Measurements from ENCODE around the gene TBC1D32.
"Not testable (repeated sequence)": the region's sequence is repeated elsewhere in the genome, so short reads cannot be mapped to it uniquely, and the experiment has no call there.

GRCh38 chr6:121213341-121213740 is 120.9 kb downstream of the TBC1D32 start:
- TF ChIP-seq TAF1 (conservative IDR thresholded peaks at IDR 0.05); CTCF (IDR thresholded peaks at IDR 0.05; ENCODE audit: low read depth, low read length, missing input control); JUND (IDR thresholded peaks at IDR 0.05); FOXA1 (IDR thresholded peaks at IDR 0.05); REST (IDR thresholded peaks at IDR 0.05); EGR1 (IDR thresholded peaks at IDR 0.05; ENCODE audit: low read depth in 2 of 2); YY1 (IDR thresholded peaks at IDR 0.05); RAD21 (IDR thresholded peaks at IDR 0.05); SP1 (IDR thresholded peaks at IDR 0.05); GABPA (IDR thresholded peaks at IDR 0.05 in 1 of 2, conservative IDR thresholded peaks at IDR 0.05 in 1 of 2): not testable (repeated sequence)
- TF ChIP-seq, protein P1, sequence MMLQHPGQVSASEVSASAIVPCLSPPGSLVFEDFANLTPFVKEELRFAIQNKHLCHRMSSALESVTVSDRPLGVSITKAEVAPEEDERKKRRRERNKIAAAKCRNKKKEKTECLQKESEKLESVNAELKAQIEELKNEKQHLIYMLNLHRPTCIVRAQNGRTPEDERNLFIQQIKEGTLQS (IDR thresholded peaks at IDR 0.05): not testable (repeated sequence)
- TF ChIP-seq, protein P2, sequence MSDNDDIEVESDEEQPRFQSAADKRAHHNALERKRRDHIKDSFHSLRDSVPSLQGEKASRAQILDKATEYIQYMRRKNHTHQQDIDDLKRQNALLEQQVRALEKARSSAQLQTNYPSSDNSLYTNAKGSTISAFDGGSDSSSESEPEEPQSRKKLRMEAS (IDR thresholded peaks at IDR 0.05): not testable (repeated sequence)
